Measurements from ENCODE around the gene ADIRF.
A peak's percentile ranks its signal among the peaks of the same experiment; 100 is the strongest.
"Not testable (repeated sequence)": the region's sequence is repeated elsewhere in the genome, so short reads cannot be mapped to it uniquely, and the experiment has no call there.

ADIRF gene

GRCh38 chr10:86946213-86947155 lies 21.8 kb upstream of the ADIRF start:
- DNase-seq: no peak

- not testable (repeated sequence) for DNase-seq
Measured at GRCh38 chr10:86947806-86948205, 20.5 kb upstream of the ADIRF start.

- no peak for DNase-seq
Measured at GRCh38 chr10:86950349-86950748, 17.9 kb upstream of the ADIRF start.

- no peak for DNase-seq
Measured at GRCh38 chr10:86951184-86951761, 17.0 kb upstream of the ADIRF start.

GRCh38 chr10:86952106-86952505 lies 16.2 kb upstream of the ADIRF start:
- DNase-seq: no peak

GRCh38 chr10:86952697-86953096 lies 15.6 kb upstream of the ADIRF start:
- DNase-seq: not testable (repeated sequence)

- DNase-seq: peak; percentile 17
Measured at GRCh38 chr10:86953747-86954680, 14.3 kb upstream of the ADIRF start.

- DNase-seq: no peak
Measured at GRCh38 chr10:86954681-86955500, 13.4 kb upstream of the ADIRF start.

GRCh38 chr10:86955501-86956194 lies 12.6 kb upstream of the ADIRF start:
- DNase-seq: no peak

GRCh38 chr10:86956195-86956847 lies 12.0 kb upstream of the ADIRF start:
- DNase-seq: no peak

GRCh38 chr10:86956848-86957448 lies 11.3 kb upstream of the ADIRF start:
- no peak for DNase-seq

- no peak for DNase-seq
Measured at GRCh38 chr10:86957471-86958115, 10.7 kb upstream of the ADIRF start, which contains the start of gene MMRN2. TSS of gene MMRN2 (minus strand) at chr10:86957615. CDS start at chr10:86957541, 74 bp downstream.

- DNase-seq: peak; percentile 33
Measured at GRCh38 chr10:86958116-86958900, 10.0 kb upstream of the ADIRF start, which contains the start of gene SNCG. TSS of gene SNCG (plus strand) at chr10:86958599. CDS start at chr10:86958698, 99 bp downstream.

GRCh38 chr10:86958901-86959736 lies 9.2 kb upstream of the ADIRF start:
- no peak for DNase-seq

GRCh38 chr10:86959737-86960002 lies 8.6 kb upstream of the ADIRF start:
- no peak for DNase-seq

- no peak for DNase-seq
Measured at GRCh38 chr10:86960003-86960862, 8.0 kb upstream of the ADIRF start.

- DNase-seq: no peak
Measured at GRCh38 chr10:86960863-86961434, 7.3 kb upstream of the ADIRF start.
